ENCODE measurements around the gene SH3RF3. TPM values are rescaled to one million over a fixed set of nuclear protein-coding genes. Genes with fewer than 3 reads are reported as not detected.

Gene SH3RF3
- total and polyA plus RNA-seq, 2 donors (not counting 1 experiment from before 2014, with no cell fraction given), result 8.3 to 10.1 TPM

GRCh38 chr2:109429567-109430328 is 300.7 kb downstream of the SH3RF3 start:
- Histone ChIP-seq H3K27ac (ENCODE audit: insufficient read depth, low read length) (no peak overlapping the region), H3K27me3 (ENCODE audit: control insufficient read depth, insufficient read depth, low read length) (no peaks in the 10 kb centered on the region), H3K4me1 (ENCODE audit: control insufficient read depth, extremely low read depth, insufficient read depth, low read length) (no peaks in the 10 kb centered on the region), H4K20me1 (ENCODE audit: control insufficient read depth, extremely low read depth, insufficient read depth, low read length) (no peaks in the 10 kb centered on the region), H3K79me2 (ENCODE audit: control insufficient read depth, insufficient read depth, low read length) (no peaks in the 10 kb centered on the region), H2AFZ (ENCODE audit: low read length) (no peak overlapping the region), H3K4me2 (ENCODE audit: extremely low read depth, insufficient read depth, low read length) (no peak overlapping the region), H3K36me3 (ENCODE audit: control insufficient read depth, insufficient read depth, low read length) (peaks cover 2% of the 10 kb centered on the region), H3K9me3 (ENCODE audit: control insufficient read depth, insufficient read depth, low read depth, low read length) (no peaks in the 10 kb centered on the region), H3K4me3 (replicated peaks in 1 of 4; ENCODE audit: control extremely low read depth in 1 of 4, insufficient read depth in 1 of 4, low read depth in 3 of 4, low read length in 4 of 4) (no peak overlapping the region), H3K9ac (ENCODE audit: insufficient read depth, low read length) (no peak overlapping the region)
- no peak for TF ChIP-seq CTCF (conservative IDR thresholded peaks at IDR 0.05 in 1 of 2, IDR thresholded peaks at IDR 0.05 in 1 of 2; ENCODE audit: low read depth in 1 of 2, low read length in 2 of 2)
- no peak for TF ChIP-seq EZH2 (IDR thresholded peaks at IDR 0.05; ENCODE audit: low read length, missing control alignments)
- no peak for DNase-seq (ENCODE audit: low read depth in 2 of 2)

DNA sequence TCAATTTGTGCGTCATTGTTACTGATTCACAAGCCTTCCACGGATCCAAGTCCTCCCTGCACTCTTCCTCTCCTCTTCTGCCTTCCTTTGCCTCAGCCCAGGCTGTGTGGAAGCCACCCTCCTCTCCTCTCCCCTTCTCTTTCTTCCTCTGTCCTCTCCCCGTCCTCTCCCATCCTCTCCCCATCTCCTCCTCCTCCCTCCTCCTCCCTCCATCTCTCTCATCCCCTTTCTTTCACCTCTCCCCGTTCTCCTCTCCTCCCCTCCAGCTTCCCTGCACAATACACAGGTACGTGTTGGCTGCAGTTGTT is 301.3 kb downstream of the SH3RF3 start:
- no peaks in the 10 kb centered on the region for H4K20me1 ChIP-seq (ENCODE audit: control insufficient read depth, extremely low read depth, insufficient read depth, low read length)
- no peaks in the 10 kb centered on the region for H3K27me3 ChIP-seq (ENCODE audit: control insufficient read depth, insufficient read depth, low read length)
- H3K4me3 ChIP-seq (replicated peaks in 1 of 4; ENCODE audit: control extremely low read depth in 1 of 4, insufficient read depth in 1 of 4, low read depth in 3 of 4, low read length in 4 of 4), result no peak overlapping the region
- no peak overlapping the region for H3K4me2 ChIP-seq (ENCODE audit: extremely low read depth, insufficient read depth, low read length)
- peaks cover 5% of the 10 kb centered on the region for H3K36me3 ChIP-seq (ENCODE audit: control insufficient read depth, insufficient read depth, low read length)
- H3K27ac ChIP-seq (ENCODE audit: insufficient read depth, low read length), result no peak overlapping the region
- no peaks in the 10 kb centered on the region for H3K9me3 ChIP-seq (ENCODE audit: control insufficient read depth, insufficient read depth, low read depth, low read length)
- H2AFZ ChIP-seq (ENCODE audit: low read length), result no peak overlapping the region
- no peak for TF ChIP-seq CTCF (conservative IDR thresholded peaks at IDR 0.05 in 1 of 2, IDR thresholded peaks at IDR 0.05 in 1 of 2; ENCODE audit: low read depth in 1 of 2, low read length in 2 of 2)
- no peak for TF ChIP-seq EZH2 (IDR thresholded peaks at IDR 0.05; ENCODE audit: low read length, missing control alignments)
- no peak for DNase-seq (ENCODE audit: low read depth in 2 of 2)
- no peaks in the 10 kb centered on the region for H3K79me2 ChIP-seq (ENCODE audit: control insufficient read depth, insufficient read depth, low read length)
- no peak overlapping the region for H3K9ac ChIP-seq (ENCODE audit: insufficient read depth, low read length)
- no peaks in the 10 kb centered on the region for H3K4me1 ChIP-seq (ENCODE audit: control insufficient read depth, extremely low read depth, insufficient read depth, low read length)

DNA sequence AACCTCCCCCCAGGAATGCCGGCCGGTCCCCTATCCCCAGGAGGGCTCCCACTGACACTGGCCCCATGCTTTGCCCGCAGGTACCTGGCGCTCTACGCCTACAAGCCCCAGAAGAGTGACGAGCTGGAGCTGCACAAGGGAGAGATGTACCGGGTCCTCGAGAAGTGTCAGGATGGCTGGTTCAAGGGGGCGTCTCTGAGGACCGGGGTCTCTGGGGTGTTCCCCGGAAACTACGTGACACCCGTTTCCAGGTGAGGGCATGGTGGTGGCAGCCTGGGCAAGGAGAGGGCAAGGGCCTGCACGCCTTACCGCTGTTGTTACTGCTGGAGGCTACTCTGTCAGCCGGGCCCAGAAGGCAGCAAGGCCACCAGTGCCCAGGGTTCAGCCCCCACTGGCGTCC is 303.4 kb downstream of the SH3RF3 start:
- Histone ChIP-seq H3K4me2 (ENCODE audit: extremely low read depth, insufficient read depth, low read length) (no peak overlapping the region), H3K9me3 (ENCODE audit: control insufficient read depth, insufficient read depth, low read depth, low read length) (no peaks in the 10 kb centered on the region), H3K36me3 (ENCODE audit: control insufficient read depth, insufficient read depth, low read length) (peaks cover 9% of the 10 kb centered on the region), H3K9ac (ENCODE audit: insufficient read depth, low read length) (no peak overlapping the region), H3K4me3 (replicated peaks in 1 of 4; ENCODE audit: control extremely low read depth in 1 of 4, insufficient read depth in 1 of 4, low read depth in 3 of 4, low read length in 4 of 4) (no peak overlapping the region), H3K79me2 (ENCODE audit: control insufficient read depth, insufficient read depth, low read length) (no peaks in the 10 kb centered on the region), H3K27me3 (ENCODE audit: control insufficient read depth, insufficient read depth, low read length) (no peaks in the 10 kb centered on the region), H3K27ac (ENCODE audit: insufficient read depth, low read length) (no peak overlapping the region), H4K20me1 (ENCODE audit: control insufficient read depth, extremely low read depth, insufficient read depth, low read length) (no peaks in the 10 kb centered on the region), H2AFZ (ENCODE audit: low read length) (no peak overlapping the region), H3K4me1 (ENCODE audit: control insufficient read depth, extremely low read depth, insufficient read depth, low read length) (peaks cover 17% of the 10 kb centered on the region)
- DNase-seq (ENCODE audit: low read depth in 2 of 2), result no peak
- TF ChIP-seq CTCF (conservative IDR thresholded peaks at IDR 0.05 in 1 of 2, IDR thresholded peaks at IDR 0.05 in 1 of 2; ENCODE audit: low read depth in 1 of 2, low read length in 2 of 2) (no peak), EZH2 (IDR thresholded peaks at IDR 0.05; ENCODE audit: low read length, missing control alignments) (no peak)

Data from fibroblast of lung (primary cell).